ENCODE results near the gene KNDC1.

- TF ChIP-seq CTCF (conservative IDR thresholded peaks at IDR 0.05 in 1 of 2, IDR thresholded peaks at IDR 0.05 in 1 of 2; ENCODE audit: extremely low read depth in 1 of 2, insufficient read depth in 1 of 2, low read depth in 1 of 2, low read length in 2 of 2) (no peak), EZH2 (IDR thresholded peaks at IDR 0.05; ENCODE audit: borderline replicate concordance, low read length) (no peak)
These were observed 80.0 kb downstream of the KNDC1 start for GRCh38 chr10:133239990-133240389.
